Limb (tissue), 2 donors: Measurements from ENCODE around the gene KRTAP12-4.
"Not testable (repeated sequence)": the region's sequence is repeated elsewhere in the genome, so short reads cannot be mapped to it uniquely, and the experiment has no call there.

Experiments
- DNase-seq, 2 donors: peaks; one replicate each; pipeline ENCODE4 v3.0.0-alpha.2; 2016; ENCODE audit errors: extremely low spot score in 2 of 2

KRTAP12-4 gene

GRCh38 chr21:44637018-44637850 is 17.2 kb downstream of the KRTAP12-4 start, which contains the start of gene KRTAP10-10:
Gene KRTAP10-10, plus strand, starts transcription at chr21:44637356. Its CDS starts 62 bp downstream, at chr21:44637418.
- no peak for DNase-seq

- DNase-seq = no peak
These were observed 18.0 kb downstream of the KRTAP12-4 start for GRCh38 chr21:44636209-44637017.

- DNase-seq = no peak
These were observed 22.4 kb downstream of the KRTAP12-4 start for GRCh38 chr21:44632067-44632466.

- no peak for DNase-seq
These were observed 24.0 kb downstream of the KRTAP12-4 start for GRCh38 chr21:44630440-44630839.

- DNase-seq = no peak
These were observed 25.6 kb downstream of the KRTAP12-4 start for GRCh38 chr21:44628707-44629391.

GRCh38 chr21:44627831-44628233 is 26.6 kb downstream of the KRTAP12-4 start:
- DNase-seq = not testable (repeated sequence)

- peak in 1 of 2 donors; percentile 19 for DNase-seq
These were observed 27.2 kb downstream of the KRTAP12-4 start for GRCh38 chr21:44627181-44627822.

GRCh38 chr21:44626673-44627143 is 27.8 kb downstream of the KRTAP12-4 start, which contains the start of gene KRTAP10-9:
Gene KRTAP10-9, plus strand, starts transcription at chr21:44627093. Its CDS starts 79 bp downstream, at chr21:44627172.
- DNase-seq = no peak

GRCh38 chr21:44626262-44626661 is 28.2 kb downstream of the KRTAP12-4 start:
- no peak for DNase-seq

- no peak for DNase-seq
These were observed 28.7 kb downstream of the KRTAP12-4 start for GRCh38 chr21:44625756-44626155.

- DNase-seq = no peak
These were observed 30.9 kb downstream of the KRTAP12-4 start for GRCh38 chr21:44623575-44623974.

GRCh38 chr21:44619886-44620285 is 34.6 kb downstream of the KRTAP12-4 start:
- DNase-seq = no peak

GRCh38 chr21:44618909-44619308 is 35.5 kb downstream of the KRTAP12-4 start:
- DNase-seq = no peak

- DNase-seq = no peak
These were observed 36.0 kb downstream of the KRTAP12-4 start for GRCh38 chr21:44618504-44618903.

GRCh38 chr21:44617071-44617501 is 37.4 kb downstream of the KRTAP12-4 start:
- no peak for DNase-seq

GRCh38 chr21:44616591-44616926 is 37.9 kb downstream of the KRTAP12-4 start:
- no peak for DNase-seq

GRCh38 chr21:44615911-44616590 is 38.4 kb downstream of the KRTAP12-4 start:
- DNase-seq = no peak

- no peak for DNase-seq
These were observed 39.0 kb downstream of the KRTAP12-4 start for GRCh38 chr21:44615466-44615865.

- DNase-seq = no peak
These were observed 39.5 kb downstream of the KRTAP12-4 start for GRCh38 chr21:44614961-44615391.

- DNase-seq = no peak
These were observed 40.3 kb downstream of the KRTAP12-4 start for GRCh38 chr21:44614161-44614631.
